Activated CD4-positive, alpha-beta T cell treated with anti-CD3 and anti-CD28 coated beads, Interleukin-2, amount 10 ng/mL, durations not matched to agents 24 days and 14 days (primary cell): ENCODE data around the gene AP1G2. TPM values are rescaled to one million over a fixed set of nuclear protein-coding genes. Genes with fewer than 3 reads are reported as not detected.
"Not testable (repeated sequence)": the region's sequence is repeated elsewhere in the genome, so short reads cannot be mapped to it uniquely, and the experiment has no call there.

ENCODE experiments used
- DNase-seq: peaks from one replicate; pipeline ENCODE4 v3.0.0; 2022
- H3K27ac Mint-ChIP-seq: one replicate; pipeline ENCODE4 v1.8.0; 2022; ENCODE audit warnings: mild to moderate bottlenecking, mixed read lengths
- H3K27me3 Mint-ChIP-seq: one replicate; pipeline ENCODE4 v1.8.0; 2022; ENCODE audit warnings: mixed read lengths
- H3K36me3 Mint-ChIP-seq: one replicate; pipeline ENCODE4 v1.8.0; 2022; ENCODE audit warnings: low read depth, mild to moderate bottlenecking, mixed read lengths
- H3K4me1 Mint-ChIP-seq: one replicate; pipeline ENCODE4 v1.8.0; 2021; ENCODE audit warnings: mixed read lengths
- H3K4me3 Mint-ChIP-seq: one replicate; pipeline ENCODE4 v1.8.0; 2022; ENCODE audit warnings: mild to moderate bottlenecking, moderate library complexity, mixed read lengths
- H3K9me3 Mint-ChIP-seq: one replicate; pipeline ENCODE4 v1.8.0; 2021; ENCODE audit warnings: mixed read lengths
- intact Hi-C: fragments of 100-400 bp; cut with micrococcal nuclease; formaldehyde crosslinking; loops from one replicate; pipeline ENCODE4 v1.15.1; 2023
- total RNA-seq: library from RNA; stranded (reverse); gene quantifications from 2 replicates; pipeline ENCODE4 v1.2.3, GENCODE V29; 2022

AP1G2 gene
- total RNA-seq, 1 donor from 2014 or later, result 142 TPM

- H3K4me3 Mint-ChIP-seq, H3K9me3 Mint-ChIP-seq, H3K36me3 Mint-ChIP-seq, DNase-seq, H3K4me1 Mint-ChIP-seq, intact Hi-C loops, H3K27ac Mint-ChIP-seq: not testable (repeated sequence)
- peaks cover 37% of the 10 kb centered on the region for H3K27me3 Mint-ChIP-seq
These were observed 16.4 kb upstream of the AP1G2 start for GRCh38 chr14:23583761-23584526.

GRCh38 chr14:23582906-23583760, 15.5 kb upstream of the AP1G2 start:
- no peak overlapping the region for H3K4me3 Mint-ChIP-seq
- intact Hi-C loops, result no loop called here
- H3K27ac Mint-ChIP-seq, result no peak overlapping the region
- no peak for DNase-seq
- no peaks in the 10 kb centered on the region for H3K9me3 Mint-ChIP-seq
- peaks cover 4% of the 10 kb centered on the region for H3K4me1 Mint-ChIP-seq
- no peaks in the 10 kb centered on the region for H3K36me3 Mint-ChIP-seq
- H3K27me3 Mint-ChIP-seq, result peaks cover 41% of the 10 kb centered on the region

- H3K4me3 Mint-ChIP-seq, result no peak overlapping the region
- peaks cover 3% of the 10 kb centered on the region for H3K36me3 Mint-ChIP-seq
- H3K27me3 Mint-ChIP-seq, result peaks cover 51% of the 10 kb centered on the region
- H3K9me3 Mint-ChIP-seq, result no peaks in the 10 kb centered on the region
- H3K27ac Mint-ChIP-seq, result no peak overlapping the region
- no peak for DNase-seq
- peaks cover 10% of the 10 kb centered on the region for H3K4me1 Mint-ChIP-seq
- intact Hi-C loops, result no loop called here
These were observed 13.3 kb upstream of the AP1G2 start for GRCh38 chr14:23580948-23581281.

- intact Hi-C loops, result no loop called here
- H3K27ac Mint-ChIP-seq, result no peak overlapping the region
- no peak overlapping the region for H3K4me3 Mint-ChIP-seq
- H3K36me3 Mint-ChIP-seq, result peaks cover 3% of the 10 kb centered on the region
- H3K27me3 Mint-ChIP-seq, result peaks cover 50% of the 10 kb centered on the region
- no peaks in the 10 kb centered on the region for H3K9me3 Mint-ChIP-seq
- peaks cover 10% of the 10 kb centered on the region for H3K4me1 Mint-ChIP-seq
- DNase-seq, result no peak
These were observed 12.7 kb upstream of the AP1G2 start for GRCh38 chr14:23580152-23580926.

GRCh38 chr14:23579739-23580138, 12.1 kb upstream of the AP1G2 start:
- no peak for DNase-seq
- Mint-ChIP-seq H3K27me3 (peaks cover 56% of the 10 kb centered on the region), H3K9me3 (no peaks in the 10 kb centered on the region)

GRCh38 chr14:23579311-23579630, 11.7 kb upstream of the AP1G2 start:
- DNase-seq, result no peak
- intact Hi-C loops, result no loop called here
- Mint-ChIP-seq H3K27ac (no peak overlapping the region), H3K9me3 (no peaks in the 10 kb centered on the region), H3K27me3 (peaks cover 56% of the 10 kb centered on the region), H3K4me1 (peaks cover 10% of the 10 kb centered on the region), H3K36me3 (peaks cover 3% of the 10 kb centered on the region), H3K4me3 (no peak overlapping the region)

More at GRCh38 chr14:23579739-23580138, 12.1 kb upstream of the AP1G2 start:
- no peak overlapping the region for H3K4me3 Mint-ChIP-seq
- H3K27ac Mint-ChIP-seq, result no peak overlapping the region
- peaks cover 10% of the 10 kb centered on the region for H3K4me1 Mint-ChIP-seq
- intact Hi-C loops, result no loop called here
- H3K36me3 Mint-ChIP-seq, result peaks cover 3% of the 10 kb centered on the region

- no peaks in the 10 kb centered on the region for H3K9me3 Mint-ChIP-seq
- H3K36me3 Mint-ChIP-seq, result peaks cover 3% of the 10 kb centered on the region
- no peak for DNase-seq
- H3K27me3 Mint-ChIP-seq, result peaks cover 55% of the 10 kb centered on the region
- H3K4me1 Mint-ChIP-seq, result peaks cover 10% of the 10 kb centered on the region
- intact Hi-C loops, result no loop called here
- H3K4me3 Mint-ChIP-seq, result no peak within 1 kb of the TSS
- H3K27ac Mint-ChIP-seq, result no peak within 1 kb of the TSS
These were observed 11.1 kb upstream of the AP1G2 start, which contains the start of gene JPH4 for GRCh38 chr14:23578560-23579310. Gene JPH4 (minus strand): TSS chr14:23578790. CDS start chr14:23577453, 1,337 bp downstream.

- Mint-ChIP-seq H3K4me1 (peaks cover 14% of the 10 kb centered on the region), H3K36me3 (peaks cover 3% of the 10 kb centered on the region), H3K4me3 (no peak overlapping the region), H3K27ac (no peak overlapping the region), H3K9me3 (no peaks in the 10 kb centered on the region), H3K27me3 (peaks cover 54% of the 10 kb centered on the region)
- intact Hi-C loops, result no loop called here
- DNase-seq, result no peak
These were observed 10.3 kb upstream of the AP1G2 start for GRCh38 chr14:23577710-23578392.

GRCh38 chr14:23577004-23577681, 9.6 kb upstream of the AP1G2 start:
- intact Hi-C loops, result no loop called here
- H3K4me3 Mint-ChIP-seq, result peak overlapping the region; percentile 57
- peaks cover 19% of the 10 kb centered on the region for H3K4me1 Mint-ChIP-seq
- H3K27me3 Mint-ChIP-seq, result peaks cover 52% of the 10 kb centered on the region
- no peak overlapping the region for H3K27ac Mint-ChIP-seq
- H3K9me3 Mint-ChIP-seq, result no peaks in the 10 kb centered on the region
- peak; percentile 57 for DNase-seq
- H3K36me3 Mint-ChIP-seq, result peaks cover 3% of the 10 kb centered on the region

GRCh38 chr14:23573384-23574015, 5.9 kb upstream of the AP1G2 start:
- Mint-ChIP-seq H3K9me3 (no peaks in the 10 kb centered on the region), H3K27me3 (peaks cover 35% of the 10 kb centered on the region), H3K27ac (no peak overlapping the region), H3K36me3 (peaks cover 3% of the 10 kb centered on the region), H3K4me3 (no peak overlapping the region), H3K4me1 (peaks cover 25% of the 10 kb centered on the region)
- no peak for DNase-seq
- intact Hi-C loops, result no loop called here

GRCh38 chr14:23572836-23573235, 5.2 kb upstream of the AP1G2 start:
- Mint-ChIP-seq H3K4me3 (no peak overlapping the region), H3K4me1 (peaks cover 31% of the 10 kb centered on the region), H3K27ac (no peak overlapping the region), H3K36me3 (peaks cover 3% of the 10 kb centered on the region), H3K27me3 (peaks cover 29% of the 10 kb centered on the region), H3K9me3 (no peaks in the 10 kb centered on the region)
- intact Hi-C loops, result no loop called here
- DNase-seq, result no peak

GRCh38 chr14:23572524-23572828, 4.9 kb upstream of the AP1G2 start:
- Mint-ChIP-seq H3K27ac (no peak overlapping the region), H3K4me1 (peaks cover 35% of the 10 kb centered on the region), H3K36me3 (peaks cover 4% of the 10 kb centered on the region), H3K27me3 (peaks cover 26% of the 10 kb centered on the region), H3K9me3 (no peaks in the 10 kb centered on the region), H3K4me3 (no peak overlapping the region)
- DNase-seq, result no peak
- intact Hi-C loops, result no loop called here
